HG02588 (cell line): ENCODE data around the gene VAV2.
"Not testable (repeated sequence)": the region's sequence is repeated elsewhere in the genome, so short reads cannot be mapped to it uniquely, and the experiment has no call there.

Experiments used
- ATAC-seq: cut with Tn5 transposase; IDR thresholded peaks from one replicate; pipeline ENCODE4 v1.9.1; 2021; ENCODE audit warnings: mild to moderate bottlenecking, moderate library complexity; ENCODE audit not compliant: unreplicated experiment

The VAV2 gene

DNA sequence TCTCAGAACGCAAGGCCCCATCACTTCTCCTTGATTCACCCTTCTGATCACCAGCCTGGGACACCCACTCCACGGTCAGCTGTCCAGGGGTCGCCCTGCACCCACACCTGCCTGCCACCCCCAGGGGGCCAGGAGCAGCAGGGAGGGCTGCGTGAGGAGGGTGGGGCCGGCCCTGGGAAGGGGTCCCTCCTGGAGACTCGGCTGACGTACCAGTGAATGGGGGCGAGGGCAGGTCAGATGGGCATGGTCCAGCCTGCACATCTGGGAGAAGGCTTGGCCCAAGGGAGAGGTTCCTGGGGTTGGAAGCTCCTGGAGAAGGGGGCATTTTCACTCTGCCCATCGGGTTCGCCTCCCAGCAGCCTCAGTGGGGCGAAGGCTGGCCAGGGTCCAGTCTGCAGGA, 232.2 kb downstream of the VAV2 start:
- no peak for ATAC-seq

DNA sequence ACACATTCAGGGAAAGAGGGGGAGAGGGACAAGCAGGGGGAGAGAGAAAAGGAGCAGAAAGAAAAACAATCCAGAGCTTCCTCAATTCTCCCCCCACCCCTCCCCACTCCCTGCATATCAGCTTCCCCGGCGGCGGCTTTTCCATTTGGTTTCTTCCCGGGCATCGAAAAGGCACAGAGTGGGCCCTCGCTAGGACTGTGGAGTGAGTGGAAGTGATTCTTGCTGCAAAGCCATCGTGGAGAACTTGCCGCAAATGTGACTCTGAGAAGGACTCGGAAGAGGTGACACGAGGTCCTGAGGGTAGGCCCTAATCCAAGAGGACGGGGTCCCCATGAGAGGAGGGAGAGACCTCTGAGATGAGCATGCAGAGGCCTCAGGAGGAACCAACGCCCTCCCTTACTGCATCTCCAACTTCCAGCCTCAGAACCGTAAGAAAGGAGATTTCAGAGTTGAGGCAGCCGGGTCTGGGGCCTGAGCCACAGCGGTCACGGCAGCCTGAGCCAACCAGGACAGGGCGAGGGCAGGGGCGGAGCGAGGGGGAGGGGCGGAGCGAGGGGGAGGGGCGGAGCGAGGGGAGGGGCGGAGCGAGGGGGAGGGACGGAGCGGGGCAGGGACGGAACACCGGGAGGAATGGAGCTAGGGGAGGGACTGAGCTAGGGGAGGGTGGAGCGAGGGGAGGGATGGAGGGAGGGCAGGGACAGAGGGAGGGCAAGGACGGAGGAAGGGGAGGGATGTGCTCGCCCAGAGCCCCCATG, 232.8 kb downstream of the VAV2 start:
- no peak for ATAC-seq

DNA sequence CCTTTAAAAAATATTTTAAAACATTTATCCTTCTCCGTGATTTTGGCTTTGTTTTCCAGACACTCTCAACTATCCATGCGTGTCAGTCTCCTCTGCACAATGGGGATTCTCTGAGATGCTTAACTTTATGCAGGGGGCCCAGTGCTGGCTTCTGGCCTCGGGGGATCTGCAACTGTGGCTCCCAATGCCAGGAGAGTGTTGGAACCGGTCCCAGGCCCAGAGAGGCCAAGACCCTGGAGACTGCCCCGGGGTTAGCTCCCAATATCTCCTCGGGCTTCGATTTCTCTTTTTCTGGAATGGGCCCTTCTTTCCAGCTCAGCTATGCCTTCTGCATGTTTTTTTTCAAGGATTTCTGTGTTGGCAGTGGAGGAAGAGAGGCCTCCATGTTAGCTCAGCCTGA, 233.9 kb downstream of the VAV2 start:
- no peak for ATAC-seq

DNA sequence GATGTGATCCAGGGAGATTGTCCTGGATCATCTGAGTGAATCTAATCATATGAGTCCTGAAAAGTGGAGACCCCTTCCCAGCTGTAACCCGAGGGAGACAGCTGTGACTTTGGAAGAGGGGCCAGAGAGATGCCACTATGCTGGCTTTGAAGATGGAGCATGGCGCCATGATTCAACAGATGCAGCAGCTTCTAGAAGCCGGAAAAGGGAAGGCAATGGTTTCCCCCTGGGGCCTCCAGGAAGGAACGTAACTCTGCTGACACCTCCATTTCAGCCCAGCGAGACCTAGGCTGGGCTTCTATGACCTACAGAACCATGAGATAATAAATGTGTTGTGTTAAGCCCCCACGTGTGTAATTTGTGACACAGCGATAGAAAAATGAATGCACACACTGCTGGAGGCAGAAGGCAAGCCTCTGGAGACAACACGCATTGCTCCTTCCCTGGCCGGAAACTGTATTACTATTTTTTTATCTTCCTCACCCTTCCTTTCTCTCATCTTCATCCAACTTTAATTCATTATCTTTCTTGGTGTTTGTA, 237.4 kb downstream of the VAV2 start:
- ATAC-seq: no peak

DNA sequence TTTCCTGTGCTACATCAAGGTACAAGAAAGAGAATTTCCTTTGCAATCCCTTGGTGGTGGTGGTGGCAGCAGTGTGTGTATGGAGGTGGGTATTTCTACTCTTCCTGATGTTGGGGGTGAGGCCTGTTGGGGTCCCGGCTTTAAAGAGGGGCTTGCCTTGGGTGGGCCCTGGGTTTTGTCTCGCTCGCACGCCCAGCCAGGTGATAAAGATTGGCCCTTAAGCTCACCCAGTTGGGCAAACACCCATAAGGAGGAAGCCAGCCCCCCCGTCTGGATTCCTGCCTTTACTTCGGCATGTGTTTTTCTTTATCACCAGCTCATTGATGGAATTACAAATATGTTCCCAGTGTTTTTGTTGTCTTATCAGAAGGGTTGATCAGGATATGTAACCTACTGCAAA, 237.9 kb downstream of the VAV2 start:
- no peak for ATAC-seq

DNA sequence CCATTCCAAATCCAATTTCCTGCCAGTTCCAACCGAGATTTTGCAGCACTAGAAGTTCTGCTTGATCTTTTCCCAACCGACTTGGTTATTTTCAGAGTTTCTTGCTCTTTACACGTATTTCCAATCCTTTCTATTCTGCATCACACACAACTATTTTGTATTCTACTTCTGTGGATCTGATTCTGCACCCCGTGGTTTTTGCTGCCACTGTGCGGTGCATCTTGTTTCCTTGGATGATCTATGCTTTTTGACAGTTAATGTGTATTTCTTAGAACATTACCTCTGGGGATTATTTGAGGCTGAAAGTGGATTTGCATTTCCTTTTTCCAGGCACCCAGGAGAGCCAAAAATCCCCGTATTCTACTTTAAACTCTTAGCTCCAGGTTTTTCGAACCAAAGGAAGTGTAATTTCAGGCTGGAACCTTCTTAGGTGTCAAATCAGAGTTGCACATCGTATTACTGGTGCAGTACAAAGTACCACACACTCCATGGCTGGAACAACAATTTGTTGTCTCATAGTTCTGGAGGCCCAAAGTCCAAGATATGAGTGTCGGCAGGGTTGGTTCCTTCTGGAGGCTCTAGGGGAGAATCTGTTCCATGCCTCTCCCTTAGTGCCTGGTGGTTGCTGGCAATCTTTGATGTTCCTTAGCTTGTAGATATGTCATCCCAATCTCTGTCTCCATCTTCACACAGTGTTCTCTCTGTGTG, 239.2 kb downstream of the VAV2 start:
- no peak for ATAC-seq

DNA sequence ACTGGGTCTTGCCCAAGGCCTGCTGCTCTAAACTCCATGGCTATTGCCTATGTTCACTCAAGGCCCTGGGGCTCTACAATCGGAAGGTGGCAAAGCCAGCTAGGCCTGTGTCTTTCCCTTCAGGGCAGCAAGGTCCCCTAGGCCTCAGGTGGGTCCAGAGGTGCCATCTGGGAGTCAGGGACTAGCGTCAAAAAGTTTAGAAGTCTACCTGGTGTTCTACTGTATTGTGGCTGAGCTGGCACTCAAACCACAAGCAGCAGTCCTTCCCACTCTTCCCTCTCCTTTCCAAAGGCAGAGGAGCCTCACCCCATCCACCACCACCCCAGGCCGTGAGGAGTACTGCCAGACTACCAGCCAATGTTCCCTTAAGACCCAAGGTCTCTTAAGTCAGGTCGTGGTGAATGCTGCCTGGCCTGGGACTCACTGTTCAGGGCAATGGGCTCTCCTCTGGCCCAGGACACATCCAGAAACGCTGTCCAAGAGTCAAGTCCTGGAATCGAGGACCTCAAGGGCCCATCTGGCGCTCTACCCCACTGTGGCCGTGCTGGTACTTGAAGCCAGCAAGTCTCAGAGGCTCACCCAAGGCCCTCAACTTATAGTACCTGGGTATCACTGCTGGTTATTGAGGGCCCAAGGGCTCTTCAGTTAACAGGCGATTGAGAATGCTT, 241.0 kb downstream of the VAV2 start:
- ATAC-seq: no peak

DNA sequence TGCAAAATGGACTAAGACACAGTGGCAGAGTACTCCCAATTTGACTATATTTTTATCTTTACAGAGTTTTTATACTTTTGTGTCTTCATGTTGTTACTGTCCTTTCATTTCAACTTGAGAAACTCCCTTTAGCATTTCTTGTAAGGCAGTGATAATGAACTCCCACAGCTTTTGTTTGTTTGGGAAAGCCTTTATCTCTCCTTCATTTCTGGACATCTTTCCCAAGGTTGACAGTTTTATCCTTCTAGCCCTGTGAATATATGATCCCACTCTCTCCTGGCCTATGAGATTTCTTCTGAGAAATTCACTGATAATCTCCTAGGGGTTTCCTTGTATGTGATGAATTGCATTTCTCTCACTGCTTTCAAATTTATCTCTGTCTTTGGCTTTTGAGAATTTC, 244.8 kb downstream of the VAV2 start:
- no peak for ATAC-seq

DNA sequence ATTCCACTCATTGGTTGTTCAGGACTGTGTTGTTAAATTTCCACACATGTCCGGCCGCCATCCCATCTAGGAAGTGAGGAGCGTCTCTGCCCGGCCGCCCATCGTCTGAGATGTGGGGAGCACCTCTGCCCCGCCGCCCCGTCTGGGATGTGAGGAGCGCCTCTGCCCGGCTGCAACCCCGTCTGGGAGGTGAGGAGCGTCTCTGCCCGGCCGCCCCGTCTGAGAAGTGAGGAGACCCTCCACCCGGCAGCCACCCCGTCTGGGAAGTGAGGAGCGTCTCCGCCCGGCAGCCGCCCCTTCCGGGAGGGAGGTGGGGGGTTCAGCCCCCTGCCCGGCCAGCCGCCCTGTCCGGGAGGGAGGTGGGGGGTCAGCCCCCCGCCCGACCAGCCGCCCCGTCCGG, 247.6 kb downstream of the VAV2 start:
- not testable (repeated sequence) for ATAC-seq

DNA sequence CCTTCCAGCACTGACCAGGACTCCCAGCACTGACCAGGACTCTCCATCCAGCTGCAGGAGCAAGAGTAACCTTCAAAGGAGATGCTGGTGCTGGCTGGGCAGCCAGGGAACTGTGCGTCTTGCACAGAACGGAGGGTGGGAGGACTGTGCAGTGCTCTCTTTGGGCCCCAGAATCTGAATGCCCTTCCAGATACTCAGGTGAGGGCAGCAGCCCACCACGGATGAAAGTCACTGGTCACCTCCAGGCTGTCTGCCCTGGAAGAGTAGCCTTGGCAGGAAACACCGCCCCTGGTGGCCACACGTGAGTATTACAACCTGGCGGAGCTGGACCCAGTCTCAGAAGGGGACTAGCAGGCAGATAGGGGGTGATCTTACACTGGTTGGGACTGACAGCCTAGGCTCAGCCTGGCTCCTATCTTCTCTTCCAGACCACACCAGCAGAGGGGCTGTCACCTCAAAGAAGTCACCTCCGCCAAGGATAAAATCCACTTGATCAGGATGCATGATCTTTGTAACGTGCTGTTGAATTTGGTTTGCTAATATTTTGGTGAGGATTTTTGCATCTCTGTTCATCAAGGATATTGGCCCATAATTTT, 249.2 kb downstream of the VAV2 start:
- no peak for ATAC-seq

DNA sequence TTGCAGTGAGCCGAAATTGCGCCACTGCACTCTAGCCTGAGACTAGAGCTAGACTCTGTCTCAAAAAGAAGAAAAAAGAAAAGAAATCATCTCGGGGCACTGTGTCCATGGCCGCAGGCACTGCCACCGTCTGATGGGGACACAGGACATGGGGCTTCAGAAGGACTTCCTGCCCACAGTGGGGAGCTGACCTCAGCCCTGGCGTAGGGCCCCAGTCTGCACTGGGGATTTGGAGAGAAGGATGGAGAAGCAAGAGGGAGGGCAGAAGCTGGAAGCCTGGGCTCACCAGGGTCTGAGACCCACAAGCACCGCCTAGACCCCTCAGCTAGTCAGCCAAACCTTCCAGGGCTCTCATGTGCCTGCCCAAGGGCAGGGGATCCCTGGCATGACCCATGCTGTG, 249.9 kb downstream of the VAV2 start:
- no peak for ATAC-seq

DNA sequence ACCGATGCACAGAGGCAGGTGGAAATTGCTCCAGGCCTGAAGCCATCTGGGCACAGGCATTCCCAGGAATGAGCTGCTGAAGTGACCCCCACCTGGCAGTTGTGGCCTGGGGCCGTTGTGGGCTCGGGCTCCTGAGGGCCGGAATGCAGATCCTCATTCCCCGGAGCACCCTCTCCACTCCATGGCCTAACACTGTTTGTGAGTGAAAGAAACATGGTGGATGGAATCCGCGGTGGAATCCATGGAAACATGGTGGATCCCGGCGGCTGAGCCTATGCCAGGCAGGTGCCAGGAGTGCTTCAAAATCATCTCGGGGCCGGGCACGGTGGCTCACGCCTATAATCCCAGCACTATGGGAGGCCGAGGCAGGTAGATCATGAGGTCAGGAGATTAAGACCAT, 250.4 kb downstream of the VAV2 start:
- ATAC-seq: no peak

DNA sequence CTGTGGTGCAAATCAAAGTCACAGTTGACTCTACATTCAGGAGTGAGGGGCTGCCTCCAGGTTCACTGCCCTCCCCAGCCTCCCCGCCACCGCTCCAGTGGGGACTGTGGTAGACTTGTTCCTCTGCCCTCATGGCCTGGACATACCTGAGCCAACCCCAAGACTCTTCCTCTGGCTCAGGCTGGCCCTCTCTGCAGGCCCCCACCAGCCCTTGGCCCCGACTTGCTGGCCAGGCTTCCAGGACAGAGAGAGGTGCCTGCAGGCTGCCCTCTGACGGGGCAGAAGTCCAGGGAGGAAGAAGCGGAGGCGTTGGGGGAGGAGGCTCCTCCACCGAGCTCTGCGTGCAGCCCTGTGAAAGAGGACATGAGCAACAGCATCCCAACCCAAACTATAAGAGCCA, 251.2 kb downstream of the VAV2 start:
- ATAC-seq: no peak

DNA sequence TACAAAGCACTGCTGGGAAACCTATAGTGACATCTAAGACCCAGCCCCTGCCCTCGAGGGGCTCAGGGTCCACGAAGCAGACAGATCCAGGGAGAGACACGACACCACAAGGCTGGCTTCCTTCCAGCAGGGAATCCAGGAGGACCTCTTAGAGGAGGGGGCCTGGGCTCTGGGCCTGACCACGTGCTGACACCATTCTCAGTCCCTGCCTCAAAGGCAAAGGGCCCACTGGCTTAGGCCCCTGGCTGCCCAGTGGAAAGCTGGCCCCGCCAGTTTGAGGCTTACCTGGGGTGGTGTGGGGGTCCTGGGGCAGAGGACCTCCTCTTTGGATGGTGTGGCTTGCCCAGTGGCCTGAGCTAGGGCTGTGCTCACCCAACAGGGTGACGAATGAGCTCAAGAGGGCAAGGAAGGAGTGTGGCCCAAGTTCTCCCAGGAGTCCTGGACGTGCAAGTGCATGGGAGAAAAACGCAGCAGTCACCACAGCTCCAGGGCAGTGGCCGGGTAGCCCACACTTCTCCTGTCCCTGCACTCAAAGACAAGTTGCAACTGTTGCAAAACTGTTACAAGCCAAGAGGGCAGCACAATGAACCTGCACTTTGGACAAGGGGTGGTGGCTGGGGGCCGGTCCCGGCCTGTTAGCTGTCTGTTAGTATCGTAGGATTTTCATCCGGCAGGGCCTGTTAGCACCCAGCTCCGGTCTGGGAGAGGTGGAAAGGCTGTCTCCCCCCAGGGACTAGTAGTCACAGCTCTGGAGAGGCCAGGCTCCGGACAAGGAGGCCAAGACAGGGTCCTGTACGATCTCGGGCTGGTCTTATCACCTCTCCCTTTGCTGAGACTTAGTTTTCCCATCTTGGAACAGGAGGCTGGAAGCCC, 252.5 kb downstream of the VAV2 start:
- ATAC-seq: no peak

DNA sequence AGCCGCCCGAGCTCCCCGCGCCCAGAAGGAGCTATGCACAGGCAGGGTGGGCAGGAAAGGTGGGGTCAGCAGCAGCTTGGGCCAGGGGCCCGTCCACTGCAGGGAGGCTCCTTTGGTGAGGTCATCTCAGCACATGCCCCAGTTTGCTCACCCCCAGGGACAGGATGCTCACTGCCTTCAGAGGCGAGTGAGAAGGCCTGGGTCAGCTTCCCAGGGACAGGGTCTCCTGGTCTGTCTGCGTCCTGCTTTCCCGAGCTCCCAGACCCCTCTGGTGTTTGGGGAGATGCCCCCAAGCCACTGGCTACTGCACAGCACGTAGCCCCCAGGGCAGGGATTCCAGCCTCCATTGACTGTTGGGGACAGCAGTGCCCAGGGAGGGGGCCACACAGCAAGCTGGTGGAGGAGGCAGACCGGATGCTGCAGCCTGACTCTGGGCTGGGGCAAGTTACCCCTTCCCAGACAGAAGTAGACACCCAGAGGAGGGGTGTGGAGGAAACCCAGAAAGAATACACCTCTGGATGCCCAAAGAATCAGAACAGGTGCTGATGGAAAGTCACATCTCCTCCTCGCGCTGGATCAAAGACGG, 253.4 kb downstream of the VAV2 start:
- ATAC-seq: no peak

DNA sequence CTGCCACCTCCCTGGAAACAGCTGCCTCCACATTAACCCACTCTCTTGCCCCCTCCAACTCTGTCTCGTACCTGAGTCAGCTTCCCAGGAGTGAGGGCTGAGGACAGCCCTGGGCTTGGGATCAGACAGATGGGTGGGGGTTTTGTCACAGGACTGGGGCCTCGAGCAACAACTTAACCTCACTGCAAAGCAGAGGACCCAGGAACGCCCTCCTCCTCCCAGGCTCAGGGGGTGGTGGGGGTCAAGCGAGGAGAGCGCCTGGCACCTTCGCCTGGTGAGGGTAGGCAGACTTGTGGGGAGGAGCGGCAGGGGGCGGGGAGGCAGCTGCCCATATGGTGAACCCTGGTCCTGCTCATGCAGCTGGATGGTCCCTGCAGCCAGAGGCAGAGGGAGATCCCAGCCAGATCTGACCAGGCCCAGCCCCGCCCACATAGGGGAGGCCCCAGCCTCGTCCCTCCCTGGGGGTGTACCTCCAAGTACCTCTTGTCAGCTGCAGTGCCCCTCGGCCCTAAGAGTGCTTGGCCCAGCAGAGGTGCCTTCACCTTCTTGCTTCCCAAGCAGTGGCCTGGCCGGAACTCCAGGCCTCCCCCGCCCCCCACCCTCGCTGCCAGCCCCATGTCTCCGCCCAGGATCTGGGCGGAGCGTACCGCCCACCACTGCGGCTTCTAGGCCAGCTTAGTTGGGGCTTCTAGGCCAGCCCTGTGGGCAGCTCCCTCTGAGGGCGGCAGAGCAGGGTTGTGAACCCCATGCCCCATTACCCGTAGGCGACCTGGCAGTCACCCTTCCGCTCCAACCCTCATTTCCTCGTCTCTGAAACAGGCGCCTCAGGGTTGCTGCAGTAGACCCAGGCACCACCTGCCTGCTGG, 254.1 kb downstream of the VAV2 start, which contains the start of gene SARDH:
TSS of gene SARDH (minus strand) at position 579 of the 866 bp plus-strand sequence. CDS start 4,179 bp downstream, outside the sequence.
- no peak for ATAC-seq

DNA sequence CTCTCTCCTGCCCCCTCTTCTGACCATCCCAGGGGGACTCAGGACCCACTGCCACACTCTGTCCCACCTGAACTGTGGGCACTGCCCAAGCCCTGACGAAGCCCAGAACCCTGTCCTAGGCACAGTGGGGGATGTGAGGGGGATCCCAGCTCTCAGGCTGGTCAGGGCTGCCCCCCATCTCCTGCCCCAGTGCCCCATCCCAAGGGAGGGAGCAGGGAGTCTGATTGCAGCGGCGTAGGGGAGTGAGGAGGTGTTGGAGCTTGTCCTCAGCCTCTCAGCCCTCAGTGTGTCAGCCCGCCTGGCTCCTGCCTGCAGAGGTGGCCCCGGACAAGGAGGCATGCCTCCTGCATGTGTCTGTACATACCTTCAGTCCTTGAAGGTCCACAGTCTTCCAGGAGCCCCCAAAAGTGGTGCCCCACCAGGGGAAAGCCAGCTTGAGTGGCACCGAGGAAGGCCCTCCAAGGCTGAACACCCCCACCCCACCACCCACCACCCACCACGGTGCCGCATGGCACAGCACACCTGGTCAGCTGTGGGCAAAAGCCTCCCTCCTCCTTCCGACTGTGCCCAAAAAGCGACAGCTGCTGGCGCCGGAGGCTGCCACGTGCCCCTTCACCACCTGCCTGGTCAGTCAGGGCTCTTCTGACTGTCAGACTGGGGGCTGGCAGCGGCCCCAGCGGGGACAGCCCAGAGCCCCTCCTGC, 254.9 kb downstream of the VAV2 start:
- no peak for ATAC-seq

DNA sequence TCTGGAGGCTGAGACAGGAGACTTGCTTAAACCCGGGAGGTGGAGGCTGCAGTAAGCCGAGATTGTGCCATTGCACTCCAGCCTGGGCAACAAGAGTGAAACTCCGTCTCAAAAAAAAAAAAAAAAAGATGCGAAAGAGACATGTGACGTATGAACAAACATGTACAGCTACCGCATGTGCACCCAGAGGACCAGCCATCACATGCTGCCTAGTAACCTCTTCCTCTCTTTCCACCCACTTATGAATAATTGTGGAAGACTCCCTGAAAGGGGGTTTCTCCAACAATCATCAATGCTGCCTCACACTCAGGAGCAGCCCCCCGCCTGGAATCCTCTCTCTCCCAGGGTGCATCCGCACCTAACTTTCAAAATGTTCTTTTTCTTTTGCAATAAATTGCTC, 256.2 kb downstream of the VAV2 start:
- no peak for ATAC-seq
